Brain microvascular endothelial cell (primary cell): ENCODE results near the gene ZNF469.

ENCODE experiments used
- DNase-seq: peaks from one replicate; pipeline ENCODE4 v3.0.0-alpha.2; 2020
- H3K27ac ChIP-seq: fragments of 250-450 bp; sonication (Bioruptor Pico); 2 replicates; pipeline ENCODE4 v1.5.1; 2020; ENCODE audit warnings: mild to moderate bottlenecking, moderate library complexity
- H3K27me3 ChIP-seq: fragments of 250-450 bp; sonication (Bioruptor Pico); replicated peaks from 2 replicates; pipeline ENCODE4 v1.5.1; 2020; ENCODE audit warnings: mild to moderate bottlenecking
- H3K36me3 ChIP-seq: fragments of 250-450 bp; sonication (Bioruptor Pico); replicated peaks from 2 replicates; pipeline ENCODE4 v1.5.1; 2020; ENCODE audit warnings: mild to moderate bottlenecking
- H3K4me3 ChIP-seq: 2 replicates; pipeline ENCODE4 v1.5.1; 2011; ENCODE audit warnings: low read depth, mild to moderate bottlenecking, control low read depth, low read length, moderate library complexity
- CTCF ChIP-seq: IDR thresholded peaks from 2 replicates; pipeline ENCODE4 v1.5.1; 2011; ENCODE audit warnings: low read depth, mild to moderate bottlenecking, moderate library complexity, low read length, control low read depth, inconsistent platforms; ENCODE audit errors: missing control alignments
- in situ Hi-C: cut with HindIII; loops from 2 replicates; pipeline ENCODE4 v1.10.0; 2017; ENCODE audit warnings: low sequenced_read_pairs, low pct_ligation_motif_present

The ZNF469 gene

GRCh38 chr16:88428616-88429386 is 46.0 kb downstream of the ZNF469 start:
- no peaks in the 10 kb centered on the region for H3K27me3 ChIP-seq
- H3K4me3 ChIP-seq, result no peak overlapping the region
- peak; percentile 22 for TF ChIP-seq CTCF
- DNase-seq, result no peak
- no peaks in the 10 kb centered on the region for H3K36me3 ChIP-seq
- in situ Hi-C loops, result loop anchor here (25.0 kb wide), 1 partner anchor 108 kb away; no protein-coding TSS in a partner anchor
- H3K27ac ChIP-seq, result no peak overlapping the region

- H3K4me3 ChIP-seq, result peak overlapping the region; percentile 37
- no peaks in the 10 kb centered on the region for H3K36me3 ChIP-seq
- no peak for DNase-seq
- H3K27ac ChIP-seq, result no peak overlapping the region
- in situ Hi-C loops, result loop anchor here (25.0 kb wide), 1 partner anchor 108 kb away; no protein-coding TSS in a partner anchor
- no peak for TF ChIP-seq CTCF
- no peaks in the 10 kb centered on the region for H3K27me3 ChIP-seq
Observed at GRCh38 chr16:88429387-88430184, 46.8 kb downstream of the ZNF469 start.

GRCh38 chr16:88430185-88430523 is 47.4 kb downstream of the ZNF469 start:
- in situ Hi-C loops, result loop anchor here (25.0 kb wide), 1 partner anchor 107 kb away; no protein-coding TSS in a partner anchor
- peak overlapping the region; percentile 29 for H3K27ac ChIP-seq
- H3K36me3 ChIP-seq, result no peaks in the 10 kb centered on the region
- peak overlapping the region; percentile 37 for H3K4me3 ChIP-seq
- DNase-seq, result no peak
- no peaks in the 10 kb centered on the region for H3K27me3 ChIP-seq
- TF ChIP-seq CTCF, result no peak

- peak; percentile 8 for DNase-seq
- Histone ChIP-seq H3K4me3 (peak overlapping the region; percentile 34), H3K27ac (peak overlapping the region; percentile 29), H3K27me3 (no peaks in the 10 kb centered on the region), H3K36me3 (no peaks in the 10 kb centered on the region)
- TF ChIP-seq CTCF, result no peak
- in situ Hi-C loops, result loop anchor here (25.0 kb wide), 1 partner anchor 107 kb away; no protein-coding TSS in a partner anchor
Observed at GRCh38 chr16:88430524-88431446, 48.0 kb downstream of the ZNF469 start.

- Histone ChIP-seq H3K36me3 (peaks cover under 1% of the 10 kb centered on the region), H3K27me3 (no peaks in the 10 kb centered on the region), H3K4me3 (no peak overlapping the region), H3K27ac (no peak overlapping the region)
- in situ Hi-C loops, result loop anchor here (25.0 kb wide), 1 partner anchor 106 kb away; no protein-coding TSS in a partner anchor
- no peak for DNase-seq
- TF ChIP-seq CTCF, result no peak
Observed at GRCh38 chr16:88431651-88432050, 48.9 kb downstream of the ZNF469 start.
